Measurements from ENCODE around the gene PIK3R6. TPM values are rescaled to one million over a fixed set of nuclear protein-coding genes. Genes with fewer than 3 reads are reported as not detected.
A peak's percentile ranks its signal among the peaks of the same experiment; 100 is the strongest.

The PIK3R6 gene
- total RNA-seq, 2 donors from 2014 or later = 2.1 to 2.5 TPM

DNA sequence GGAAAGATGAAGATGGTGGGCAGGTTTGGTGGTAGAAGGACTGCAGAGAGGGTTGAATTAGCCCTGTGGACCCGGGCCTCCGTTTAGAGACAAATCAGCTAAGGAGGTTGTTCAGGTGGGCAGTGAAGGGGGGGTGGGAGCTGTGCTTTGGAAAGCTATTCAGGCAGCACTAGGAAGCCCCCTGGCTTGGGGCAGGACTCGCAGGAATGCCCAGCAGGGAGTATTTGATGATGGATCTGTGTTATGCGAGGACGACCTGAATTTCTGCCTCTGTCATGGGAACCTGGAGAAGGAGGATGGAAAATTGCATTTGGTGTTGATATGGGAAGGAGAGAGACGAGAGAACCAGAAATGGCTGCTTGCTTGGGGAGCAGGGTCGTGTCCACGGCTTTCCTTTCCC lies 112.6 kb downstream of the PIK3R6 start:
- DNase-seq = no peak
- no peak overlapping the region for H3K4me3 ChIP-seq (ENCODE audit: low read length)
- no peaks in the 10 kb centered on the region for H3K4me1 ChIP-seq (ENCODE audit: control insufficient read depth, insufficient read depth, low read length)
- H3K27me3 ChIP-seq (ENCODE audit: control insufficient read depth, insufficient read depth, low read length, poor library complexity, severe bottlenecking) = no peaks in the 10 kb centered on the region
- no peaks in the 10 kb centered on the region for H3K9me3 ChIP-seq (ENCODE audit: control insufficient read depth, low read length)
- Mint-ChIP-seq H3K4me1 (no peaks in the 10 kb centered on the region), H3K27me3 (ENCODE audit: insufficient read depth) (peaks cover 29% of the 10 kb centered on the region), H3K4me3 (no peak overlapping the region), H3K27ac (no peak overlapping the region), H3K9me3 (no peaks in the 10 kb centered on the region), H3K36me3 (ENCODE audit: low read depth) (no peaks in the 10 kb centered on the region)
- WGBS, 2 experiments (ENCODE audit: insufficient coverage in 1 of 2, insufficient read length in 1 of 2) = 72 to 100% methylated on average over 1 to 8 of the region's 8 CpGs
- no peak overlapping the region for H3K9ac ChIP-seq (ENCODE audit: extremely low read depth, low read length, poor library complexity, severe bottlenecking)
- no peak for TF ChIP-seq CTCF (conservative IDR thresholded peaks at IDR 0.05)
- no peak overlapping the region for H3K27ac ChIP-seq (ENCODE audit: low read depth, low read length)
- H3K36me3 ChIP-seq (ENCODE audit: control insufficient read depth, insufficient read depth, low read length) = no peaks in the 10 kb centered on the region

DNA sequence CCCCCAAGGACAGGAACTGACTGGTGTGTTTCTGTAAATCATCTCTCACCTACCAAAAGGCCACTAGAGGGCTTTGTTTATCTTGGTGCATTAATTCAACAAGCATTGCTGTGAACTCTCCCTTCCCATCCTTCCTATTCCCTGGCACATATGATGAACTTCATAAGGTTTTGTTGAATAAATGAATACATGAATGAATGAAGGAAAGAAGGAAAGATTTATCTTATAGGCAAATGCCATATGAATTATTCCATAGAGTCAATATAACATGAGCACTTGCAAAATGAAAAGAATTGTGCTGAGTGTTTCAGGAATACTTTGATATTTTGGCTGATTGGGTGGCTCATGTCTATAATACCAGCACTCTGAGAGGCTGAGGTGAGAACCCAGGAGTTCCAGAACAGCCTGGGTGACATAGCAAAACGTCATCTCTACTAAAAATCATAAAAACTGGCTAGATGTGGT lies 113.5 kb downstream of the PIK3R6 start:
- Mint-ChIP-seq H3K27ac (no peak overlapping the region), H3K9me3 (no peaks in the 10 kb centered on the region), H3K4me1 (no peaks in the 10 kb centered on the region), H3K27me3 (ENCODE audit: insufficient read depth) (peaks cover 23% of the 10 kb centered on the region), H3K4me3 (no peak overlapping the region), H3K36me3 (ENCODE audit: low read depth) (no peaks in the 10 kb centered on the region)
- TF ChIP-seq CTCF (conservative IDR thresholded peaks at IDR 0.05) = peak; percentile 82
- Histone ChIP-seq H3K4me3 (ENCODE audit: low read length) (no peak overlapping the region), H3K9me3 (ENCODE audit: control insufficient read depth, low read length) (no peaks in the 10 kb centered on the region), H3K27ac (ENCODE audit: low read depth, low read length) (no peak overlapping the region), H3K9ac (ENCODE audit: extremely low read depth, low read length, poor library complexity, severe bottlenecking) (no peak overlapping the region), H3K4me1 (ENCODE audit: control insufficient read depth, insufficient read depth, low read length) (no peaks in the 10 kb centered on the region), H3K27me3 (ENCODE audit: control insufficient read depth, insufficient read depth, low read length, poor library complexity, severe bottlenecking) (no peaks in the 10 kb centered on the region), H3K36me3 (ENCODE audit: control insufficient read depth, insufficient read depth, low read length) (no peaks in the 10 kb centered on the region)
- DNase-seq = no peak
- WGBS, 2 experiments (ENCODE audit: insufficient coverage in 1 of 2, insufficient read length in 1 of 2) = 63 to 71% methylated on average over 1 of the region's 1 CpG

GRCh38 chr17:8753136-8753975 lies 114.1 kb downstream of the PIK3R6 start:
- Mint-ChIP-seq H3K36me3 (ENCODE audit: low read depth) (no peaks in the 10 kb centered on the region), H3K27me3 (ENCODE audit: insufficient read depth) (peaks cover 24% of the 10 kb centered on the region), H3K9me3 (peaks cover 4% of the 10 kb centered on the region), H3K27ac (no peak overlapping the region), H3K4me3 (no peak overlapping the region), H3K4me1 (no peaks in the 10 kb centered on the region)
- Histone ChIP-seq H3K9me3 (ENCODE audit: control insufficient read depth, low read length) (no peaks in the 10 kb centered on the region), H3K36me3 (ENCODE audit: control insufficient read depth, insufficient read depth, low read length) (no peaks in the 10 kb centered on the region), H3K4me1 (ENCODE audit: control insufficient read depth, insufficient read depth, low read length) (no peaks in the 10 kb centered on the region), H3K27me3 (ENCODE audit: control insufficient read depth, insufficient read depth, low read length, poor library complexity, severe bottlenecking) (no peaks in the 10 kb centered on the region), H3K9ac (ENCODE audit: extremely low read depth, low read length, poor library complexity, severe bottlenecking) (no peak overlapping the region), H3K27ac (ENCODE audit: low read depth, low read length) (no peak overlapping the region), H3K4me3 (ENCODE audit: low read length) (no peak overlapping the region)
- DNase-seq = peak; percentile 61
- no peak for TF ChIP-seq CTCF (conservative IDR thresholded peaks at IDR 0.05)
- 87 to 94% methylated on average over 4 to 12 of the region's 12 CpGs for WGBS, 2 experiments (ENCODE audit: insufficient coverage in 1 of 2, insufficient read length in 1 of 2)

Other genes with a start within 250 kb of the PIK3R6 start
- gene MYH10, start 236.9 kb downstream of the PIK3R6 start, total RNA-seq = 100 to 1,000 TPM; 251 to 257 TPM
- not detected for gene CCDC42, start 122.8 kb downstream of the PIK3R6 start, total RNA-seq
- gene SPDYE4, start 109.1 kb downstream of the PIK3R6 start, total RNA-seq = not detected
- gene MFSD6L, start 68.3 kb downstream of the PIK3R6 start, total RNA-seq = 1 to 10 TPM; 3.3 to 5.1 TPM
- 10 to 100 TPM; 10.4 to 37.0 TPM for gene PIK3R5, start 98.0 kb upstream of the PIK3R6 start, total RNA-seq
- 10 to 100 TPM; 17.0 to 40.4 TPM for gene NTN1, start 153.8 kb upstream of the PIK3R6 start, total RNA-seq